H9 (cell line): ENCODE data around the gene VRK1. TPM values are rescaled to one million over a fixed set of nuclear protein-coding genes. Genes with fewer than 3 reads are reported as not detected.

Experiments
- DNase-seq: peaks from one replicate; pipeline ENCODE4 v3.0.0-alpha.2; 2017
- H2AFZ ChIP-seq: one replicate; pipeline ENCODE4 v1.6.1; 2013; ENCODE audit warnings: mild to moderate bottlenecking, low read length, control low read depth, moderate library complexity
- H2AK5ac ChIP-seq: 2 replicates; pipeline ENCODE4 v1.6.1; 2013; ENCODE audit warnings: low read length, control low read depth, mixed read lengths; ENCODE audit not compliant: insufficient read length
- H2BK120ac ChIP-seq: one replicate; pipeline ENCODE4 v1.6.1; 2013; ENCODE audit warnings: low read depth, mild to moderate bottlenecking, low read length, control low read depth, inconsistent platforms; ENCODE audit not compliant: poor library complexity, severe bottlenecking
- H2BK12ac ChIP-seq: 2 replicates; pipeline ENCODE4 v1.6.1; 2013; ENCODE audit warnings: low read length, control low read depth, mixed read lengths, low read depth; ENCODE audit not compliant: insufficient read length
- H2BK15ac ChIP-seq: 2 replicates; pipeline ENCODE4 v1.6.1; 2013; ENCODE audit warnings: low read depth, low read length, control low read depth
- H2BK20ac ChIP-seq: one replicate; pipeline ENCODE4 v1.6.1; 2013; ENCODE audit warnings: low read depth, mild to moderate bottlenecking, low read length, control low read depth, inconsistent platforms; ENCODE audit not compliant: poor library complexity, severe bottlenecking
- H2BK5ac ChIP-seq: 2 replicates; pipeline ENCODE4 v1.6.1; 2013; ENCODE audit warnings: low read length, control low read depth, mixed read lengths; ENCODE audit not compliant: insufficient read length
- H3K14ac ChIP-seq: 2 replicates; pipeline ENCODE4 v1.6.1; 2013; ENCODE audit warnings: low read length, control low read depth; ENCODE audit not compliant: insufficient read depth
- H3K18ac ChIP-seq: 2 replicates; pipeline ENCODE4 v1.6.1; 2013; ENCODE audit warnings: low read depth, mild to moderate bottlenecking, mixed read lengths, low read length, control low read depth; ENCODE audit not compliant: insufficient read length
- H3K23ac ChIP-seq: 2 replicates; pipeline ENCODE4 v1.6.1; 2013; ENCODE audit warnings: low read length, control low read depth, mixed read lengths, low read depth; ENCODE audit not compliant: insufficient read length
- H3K23me2 ChIP-seq: 2 replicates; pipeline ENCODE4 v1.6.1; 2013; ENCODE audit warnings: low read depth, mild to moderate bottlenecking, mixed read lengths, low read length, control low read depth; ENCODE audit not compliant: insufficient read length, poor library complexity, severe bottlenecking
- H3K27ac ChIP-seq: 2 replicates; pipeline ENCODE4 v1.5.1; 2013; ENCODE audit warnings: low read length, control low read depth, mixed read lengths, low read depth; ENCODE audit not compliant: insufficient read length
- H3K27me3 ChIP-seq: 2 replicates; pipeline ENCODE4 v1.6.1; 2013; ENCODE audit warnings: low read length, control low read depth, inconsistent platforms; ENCODE audit not compliant: insufficient read depth
- H3K4ac ChIP-seq: 2 replicates; pipeline ENCODE4 v1.6.1; 2013; ENCODE audit warnings: low read depth, mild to moderate bottlenecking, control low read depth, inconsistent platforms, low read length, moderate library complexity
- H3K4me1 ChIP-seq: 2 replicates; pipeline ENCODE4 v1.6.1; 2013; ENCODE audit warnings: low read length, control low read depth, inconsistent platforms; ENCODE audit not compliant: insufficient read depth
- H3K4me2 ChIP-seq: 2 replicates; pipeline ENCODE4 v1.6.1; 2013; ENCODE audit warnings: low read length, control low read depth, mixed read lengths; ENCODE audit not compliant: insufficient read length, insufficient read depth
- H3K56ac ChIP-seq: 2 replicates; pipeline ENCODE4 v1.6.1; 2013; ENCODE audit warnings: low read depth, mild to moderate bottlenecking, mixed read lengths, low read length, control low read depth; ENCODE audit not compliant: insufficient read length
- H3K79me1 ChIP-seq: 2 replicates; pipeline ENCODE4 v1.6.1; 2013; ENCODE audit warnings: low read depth, mild to moderate bottlenecking, moderate library complexity, low read length, control low read depth, inconsistent platforms; ENCODE audit not compliant: insufficient read depth, poor library complexity, severe bottlenecking
- H3K79me2 ChIP-seq: 2 replicates; pipeline ENCODE4 v1.6.1; 2013; ENCODE audit warnings: low read length, control low read depth, inconsistent platforms; ENCODE audit not compliant: insufficient read depth
- H3K9ac ChIP-seq: 2 replicates; pipeline ENCODE4 v1.6.1; 2013; ENCODE audit warnings: low read length, control low read depth, mixed read lengths; ENCODE audit not compliant: insufficient read length; ENCODE audit errors: extremely low read depth
- H3K9me3 ChIP-seq: one replicate; pipeline ENCODE4 v1.6.1; 2013; ENCODE audit warnings: low read depth, low read length, inconsistent platforms; ENCODE audit not compliant: control insufficient read depth
- H3T11ph ChIP-seq: one replicate; pipeline ENCODE4 v1.6.1; 2013; ENCODE audit warnings: mild to moderate bottlenecking, low read length, control low read depth, inconsistent platforms
- H4K20me1 ChIP-seq: one replicate; pipeline ENCODE4 v1.6.1; 2013; ENCODE audit not compliant: control insufficient read depth, insufficient read length, insufficient read depth
- H4K5ac ChIP-seq: 2 replicates; pipeline ENCODE4 v1.6.1; 2013; ENCODE audit warnings: low read depth, mild to moderate bottlenecking, mixed read lengths, low read length, control low read depth; ENCODE audit not compliant: insufficient read length
- H4K8ac ChIP-seq: replicated peaks from 2 replicates; pipeline ENCODE4 v1.6.1; 2013; ENCODE audit warnings: low read length, control low read depth, mixed read lengths, low read depth; ENCODE audit not compliant: insufficient read length
- H4K91ac ChIP-seq: 2 replicates; pipeline ENCODE4 v1.6.1; 2013; ENCODE audit warnings: low read depth, mild to moderate bottlenecking, moderate library complexity, mixed read lengths, low read length, control low read depth; ENCODE audit not compliant: insufficient read length
- H3K27ac Mint-ChIP-seq, 3 experiments: 2 replicates in 2 of 3; 3 replicates in 1 of 3; pipeline ENCODE4 v1.8.0; 2020 to 2021; ENCODE audit warnings: mixed read lengths in 3 of 3, mild to moderate bottlenecking in 1 of 3, moderate library complexity in 1 of 3
- H3K27me3 Mint-ChIP-seq: 2 replicates; pipeline ENCODE4 v1.8.0; 2021; ENCODE audit warnings: low read depth, mild to moderate bottlenecking, moderate library complexity, mixed read lengths
- H3K36me3 Mint-ChIP-seq, 3 experiments: 2 replicates in 2 of 3; 3 replicates in 1 of 3; pipeline ENCODE4 v1.8.0; 2020 to 2021; ENCODE audit warnings: low read depth in 3 of 3, mixed read lengths in 3 of 3; ENCODE audit not compliant: insufficient read depth in 1 of 3
- H3K4me1 Mint-ChIP-seq, 2 experiments: 2 replicates each; pipeline ENCODE4 v1.8.0; 2020; ENCODE audit warnings: mixed read lengths in 2 of 2
- H3K4me3 Mint-ChIP-seq, 2 experiments: 2 replicates in 1 of 2; 3 replicates in 1 of 2; pipeline ENCODE4 v1.8.0; 2020 to 2021; ENCODE audit warnings: mild to moderate bottlenecking in 2 of 2, mixed read lengths in 2 of 2, moderate library complexity in 1 of 2
- H3K9me3 Mint-ChIP-seq, 2 experiments: 2 replicates in 1 of 2; 3 replicates in 1 of 2; pipeline ENCODE4 v1.8.0; 2020; ENCODE audit warnings: mild to moderate bottlenecking in 2 of 2, mixed read lengths in 2 of 2, moderate library complexity in 1 of 2
- WGBS: extraction: QIAGEN DNeasy Blood & Tissue Kit; methylation state at CpG from one replicate; pipeline ENCODE4 v1.1.7; 2013; ENCODE audit warnings: missing lambda C conversion rate, low lambda C conversion rate, mixed read lengths; ENCODE audit not compliant: insufficient read length; ENCODE audit errors: extremely low coverage; 5-methylcytosine and 5-hydroxymethylcytosine counted together
- total RNA-seq: library from RNA; stranded (reverse); gene quantifications from 2 replicates; pipeline ENCODE4 v1.2.1, GENCODE V29; 2021
- TF ChIP-seq, protein P1 (sequence below): fragments of 200-600 bp; sonication (generic); conservative IDR thresholded peaks from 3 replicates; pipeline ENCODE4 v1.8.0; 2021; ENCODE audit warnings: antibody characterized with exemption, mild to moderate bottlenecking

The VRK1 gene
- total RNA-seq, 1 experiment from 2014 or later: 55.7 TPM

GRCh38 chr14:96751505-96751904 lies 45.7 kb upstream of the VRK1 start:
- no peak overlapping the region for H3K9ac ChIP-seq
- no CpG with 5 or more reads among the region's 3 CpGs for WGBS
- no peak overlapping the region for H2AK5ac ChIP-seq

More at GRCh38 chr14:96751505-96751904, 45.7 kb upstream of the VRK1 start:
- H2BK20ac ChIP-seq: no peak overlapping the region
- no peak overlapping the region for H3K14ac ChIP-seq
- no peaks in the 10 kb centered on the region for H3K79me2 ChIP-seq
- H3K4me1 Mint-ChIP-seq: peaks cover 8 to 21% of the 10 kb centered on the region in 2 experiments
- no peaks in the 10 kb centered on the region for H3K36me3 Mint-ChIP-seq
- no peak overlapping the region for H3K56ac ChIP-seq
- no peaks in the 10 kb centered on the region for H3K9me3 Mint-ChIP-seq
- H3K79me1 ChIP-seq: no peaks in the 10 kb centered on the region
- H3K4me3 Mint-ChIP-seq: no peak overlapping the region
- no peak overlapping the region for H2BK5ac ChIP-seq
- no peak overlapping the region for H3K4ac ChIP-seq
- no peak overlapping the region for H4K5ac ChIP-seq
- no peak for DNase-seq
- no peaks in the 10 kb centered on the region for H4K20me1 ChIP-seq
- no peak overlapping the region for H3K27ac ChIP-seq
- H3K27me3 ChIP-seq: no peaks in the 10 kb centered on the region
- no peak overlapping the region for H4K91ac ChIP-seq
- no peak overlapping the region for H2BK15ac ChIP-seq
- H3K27me3 Mint-ChIP-seq: no peaks in the 10 kb centered on the region
- H3K18ac ChIP-seq: no peak overlapping the region
- no peak overlapping the region for H4K8ac ChIP-seq
- no peak overlapping the region for H3K23ac ChIP-seq
- no peak overlapping the region for H2BK120ac ChIP-seq
- H3K9me3 ChIP-seq: no peaks in the 10 kb centered on the region
- H2BK12ac ChIP-seq: no peak overlapping the region
- TF ChIP-seq, protein P1, sequence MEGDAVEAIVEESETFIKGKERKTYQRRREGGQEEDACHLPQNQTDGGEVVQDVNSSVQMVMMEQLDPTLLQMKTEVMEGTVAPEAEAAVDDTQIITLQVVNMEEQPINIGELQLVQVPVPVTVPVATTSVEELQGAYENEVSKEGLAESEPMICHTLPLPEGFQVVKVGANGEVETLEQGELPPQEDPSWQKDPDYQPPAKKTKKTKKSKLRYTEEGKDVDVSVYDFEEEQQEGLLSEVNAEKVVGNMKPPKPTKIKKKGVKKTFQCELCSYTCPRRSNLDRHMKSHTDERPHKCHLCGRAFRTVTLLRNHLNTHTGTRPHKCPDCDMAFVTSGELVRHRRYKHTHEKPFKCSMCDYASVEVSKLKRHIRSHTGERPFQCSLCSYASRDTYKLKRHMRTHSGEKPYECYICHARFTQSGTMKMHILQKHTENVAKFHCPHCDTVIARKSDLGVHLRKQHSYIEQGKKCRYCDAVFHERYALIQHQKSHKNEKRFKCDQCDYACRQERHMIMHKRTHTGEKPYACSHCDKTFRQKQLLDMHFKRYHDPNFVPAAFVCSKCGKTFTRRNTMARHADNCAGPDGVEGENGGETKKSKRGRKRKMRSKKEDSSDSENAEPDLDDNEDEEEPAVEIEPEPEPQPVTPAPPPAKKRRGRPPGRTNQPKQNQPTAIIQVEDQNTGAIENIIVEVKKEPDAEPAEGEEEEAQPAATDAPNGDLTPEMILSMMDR: no peak
- H3K4me2 ChIP-seq: no peak overlapping the region
- no peaks in the 10 kb centered on the region for H3K23me2 ChIP-seq
- H2AFZ ChIP-seq: no peak overlapping the region
- H3T11ph ChIP-seq: no peak overlapping the region
- H3K4me1 ChIP-seq: no peaks in the 10 kb centered on the region
- no peak overlapping the region for H3K27ac Mint-ChIP-seq
